GM12872 (cell line): ENCODE data around the gene GALNT17.

ENCODE experiments used
- TF ChIP-seq, protein P1 (sequence below): IDR thresholded peaks from 3 replicates; pipeline ENCODE4 v1.5.1; 2011; ENCODE audit warnings: low read depth, mild to moderate bottlenecking, low read length, moderate library complexity; ENCODE audit not compliant: insufficient read depth

The GALNT17 gene

DNA sequence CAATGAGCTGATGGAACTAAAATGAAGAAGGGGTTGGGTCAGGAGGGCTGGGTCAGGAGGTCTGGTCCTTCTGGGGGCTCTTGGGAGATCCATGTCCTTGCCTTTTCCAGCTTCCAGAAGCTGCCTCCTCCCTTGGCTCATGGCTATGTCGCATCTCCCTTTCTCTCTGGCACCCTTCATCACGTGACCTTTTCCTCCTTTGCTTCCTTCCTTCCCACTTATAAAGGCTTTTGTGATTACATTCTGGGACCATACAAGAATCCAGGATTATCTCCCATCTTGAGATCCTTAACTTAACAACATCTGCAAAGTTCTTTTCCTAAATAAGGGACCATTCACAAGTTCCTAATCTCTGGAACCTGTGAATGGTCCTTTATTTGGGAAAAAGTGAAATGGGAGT lies 290.2 kb downstream of the GALNT17 start:
- TF ChIP-seq, protein P1, sequence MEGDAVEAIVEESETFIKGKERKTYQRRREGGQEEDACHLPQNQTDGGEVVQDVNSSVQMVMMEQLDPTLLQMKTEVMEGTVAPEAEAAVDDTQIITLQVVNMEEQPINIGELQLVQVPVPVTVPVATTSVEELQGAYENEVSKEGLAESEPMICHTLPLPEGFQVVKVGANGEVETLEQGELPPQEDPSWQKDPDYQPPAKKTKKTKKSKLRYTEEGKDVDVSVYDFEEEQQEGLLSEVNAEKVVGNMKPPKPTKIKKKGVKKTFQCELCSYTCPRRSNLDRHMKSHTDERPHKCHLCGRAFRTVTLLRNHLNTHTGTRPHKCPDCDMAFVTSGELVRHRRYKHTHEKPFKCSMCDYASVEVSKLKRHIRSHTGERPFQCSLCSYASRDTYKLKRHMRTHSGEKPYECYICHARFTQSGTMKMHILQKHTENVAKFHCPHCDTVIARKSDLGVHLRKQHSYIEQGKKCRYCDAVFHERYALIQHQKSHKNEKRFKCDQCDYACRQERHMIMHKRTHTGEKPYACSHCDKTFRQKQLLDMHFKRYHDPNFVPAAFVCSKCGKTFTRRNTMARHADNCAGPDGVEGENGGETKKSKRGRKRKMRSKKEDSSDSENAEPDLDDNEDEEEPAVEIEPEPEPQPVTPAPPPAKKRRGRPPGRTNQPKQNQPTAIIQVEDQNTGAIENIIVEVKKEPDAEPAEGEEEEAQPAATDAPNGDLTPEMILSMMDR: no peak

GRCh38 chr7:71424166-71425035 lies 292.5 kb downstream of the GALNT17 start:
- TF ChIP-seq, protein P1: no peak

DNA sequence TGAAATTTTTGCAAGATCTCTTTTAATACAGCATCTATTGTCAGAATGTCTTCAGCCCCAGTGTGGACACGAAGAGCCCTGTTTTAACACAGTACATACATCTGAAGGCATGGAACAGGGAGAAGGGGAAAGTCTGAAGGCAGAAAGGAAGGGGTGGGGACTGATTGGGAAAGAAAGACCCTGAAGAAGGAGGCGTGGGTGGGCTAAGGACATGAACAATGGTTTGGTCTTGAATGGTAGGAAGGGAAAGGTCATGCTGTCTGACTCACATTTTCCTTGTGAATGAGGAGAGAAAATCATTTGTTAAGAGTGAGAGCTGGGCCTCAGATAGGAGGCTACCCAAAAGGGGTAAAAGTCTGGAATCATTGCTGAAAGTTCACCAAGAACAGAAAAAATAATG lies 297.1 kb downstream of the GALNT17 start:
- TF ChIP-seq, protein P1: no peak

GRCh38 chr7:71430246-71430645 lies 298.3 kb downstream of the GALNT17 start:
- TF ChIP-seq, protein P1: no peak

GRCh38 chr7:71439321-71439720 lies 307.4 kb downstream of the GALNT17 start:
- TF ChIP-seq, protein P1: no peak

GRCh38 chr7:71442492-71443190 lies 310.7 kb downstream of the GALNT17 start:
- TF ChIP-seq, protein P1: no peak

GRCh38 chr7:71443191-71443530 lies 311.2 kb downstream of the GALNT17 start:
- TF ChIP-seq, protein P1: no peak
